GM23338 (cell line): Measurements from ENCODE around the gene SRCIN1. TPM values are rescaled to one million over a fixed set of nuclear protein-coding genes. Genes with fewer than 3 reads are reported as not detected.

Experiments used
- ATAC-seq: fragments of 200-7000 bp; cut with Tn5 transposase; 3 replicates; pipeline ENCODE4 v1.9.1; 2020
- DNase-seq: peaks from one replicate; pipeline ENCODE4 v3.0.0-alpha.2; 2015; ENCODE audit warnings: low spot score
- H2AFZ ChIP-seq: fragments of 200-600 bp; sonication (generic); 2 replicates; pipeline ENCODE4 v1.8.0; 2016; ENCODE audit warnings: antibody characterized with exemption, mild to moderate bottlenecking, moderate library complexity
- H3F3A ChIP-seq: fragments of 200-600 bp; sonication (generic); replicated peaks from 2 replicates; pipeline ENCODE4 v1.8.0; 2017; ENCODE audit warnings: antibody characterized with exemption, mixed run types, low read depth
- H3K27ac ChIP-seq: fragments of 200-600 bp; sonication (generic); 2 replicates; pipeline ENCODE4 v1.6.1; 2016; ENCODE audit warnings: low read depth
- H3K27me3 ChIP-seq: fragments of 200-600 bp; sonication (generic); 2 replicates; pipeline ENCODE4 v1.8.0; 2016; ENCODE audit warnings: mild to moderate bottlenecking, mixed run types, moderate library complexity; ENCODE audit not compliant: insufficient read depth
- H3K36me3 ChIP-seq: fragments of 200-600 bp; sonication (generic); 2 replicates; pipeline ENCODE4 v1.8.0; 2016; ENCODE audit warnings: mild to moderate bottlenecking; ENCODE audit not compliant: insufficient read depth
- H3K4me1 ChIP-seq: fragments of 200-600 bp; sonication (generic); 2 replicates; pipeline ENCODE4 v1.8.0; 2016; ENCODE audit warnings: mild to moderate bottlenecking, moderate library complexity; ENCODE audit not compliant: insufficient read depth
- H3K4me2 ChIP-seq: fragments of 200-600 bp; sonication (generic); 2 replicates; pipeline ENCODE4 v1.7.1; 2017; ENCODE audit warnings: mixed run types
- H3K4me3 ChIP-seq: fragments of 200-600 bp; sonication (generic); 2 replicates; pipeline ENCODE4 v1.6.1; 2016; ENCODE audit warnings: mixed run types
- H3K79me2 ChIP-seq: fragments of 200-600 bp; sonication (generic); replicated peaks from 2 replicates; pipeline ENCODE4 v1.8.0; 2017; ENCODE audit warnings: mild to moderate bottlenecking; ENCODE audit not compliant: insufficient read depth
- H3K9me2 ChIP-seq: fragments of 200-600 bp; sonication (generic); 2 replicates; pipeline ENCODE4 v1.8.0; 2017; ENCODE audit not compliant: insufficient read depth
- H4K20me1 ChIP-seq: fragments of 200-600 bp; sonication (generic); replicated peaks from 2 replicates; pipeline ENCODE4 v1.8.0; 2017; ENCODE audit warnings: mild to moderate bottlenecking; ENCODE audit not compliant: insufficient read depth
- H3K27ac Mint-ChIP-seq: 2 replicates; pipeline ENCODE4 v1.8.0; 2020; ENCODE audit warnings: inconsistent platforms, mild to moderate bottlenecking, moderate library complexity, mixed read lengths
- H3K27me3 Mint-ChIP-seq: 3 replicates; pipeline ENCODE4 v1.8.0; 2022; ENCODE audit warnings: low read depth, mild to moderate bottlenecking, moderate library complexity, mixed read lengths, inconsistent platforms; ENCODE audit not compliant: insufficient read depth, poor library complexity
- H3K36me3 Mint-ChIP-seq: 3 replicates; pipeline ENCODE4 v1.8.0; 2021; ENCODE audit warnings: low read depth, mild to moderate bottlenecking, inconsistent platforms, moderate library complexity, mixed read lengths
- H3K4me1 Mint-ChIP-seq: 3 replicates; pipeline ENCODE4 v1.8.0; 2020; ENCODE audit warnings: mild to moderate bottlenecking, inconsistent platforms, mixed read lengths
- H3K4me3 Mint-ChIP-seq: 3 replicates; pipeline ENCODE4 v1.8.0; 2021; ENCODE audit warnings: moderate library complexity, mild to moderate bottlenecking, inconsistent platforms, mixed read lengths
- H3K9me3 Mint-ChIP-seq: 3 replicates; pipeline ENCODE4 v1.8.0; 2020; ENCODE audit warnings: moderate library complexity, mild to moderate bottlenecking, inconsistent platforms, mixed read lengths
- CREB1 ChIP-seq: fragments of 250-450 bp; sonication (Bioruptor Pico); IDR thresholded peaks from 2 replicates; pipeline ENCODE4 v1.5.0; 2020; ENCODE audit warnings: low read depth, mild to moderate bottlenecking, moderate library complexity
- EZH2 ChIP-seq: fragments of 200-600 bp; sonication (generic); IDR thresholded peaks from one replicate; pipeline ENCODE4 v1.8.0; 2017; ENCODE audit warnings: antibody characterized with exemption, mild to moderate bottlenecking, low read depth; ENCODE audit not compliant: unreplicated experiment
- EZH2phosphoT487 ChIP-seq: fragments of 200-600 bp; sonication (generic); IDR thresholded peaks from one replicate; pipeline ENCODE4 v1.8.1; 2018; ENCODE audit warnings: antibody characterized with exemption; ENCODE audit not compliant: unreplicated experiment
- JUNB ChIP-seq: IDR thresholded peaks from one replicate; pipeline ENCODE4 v1.6.1; 2016; ENCODE audit warnings: antibody characterized with exemption; ENCODE audit not compliant: unreplicated experiment
- NANOG ChIP-seq: IDR thresholded peaks from 2 replicates; pipeline ENCODE4 v1.6.1; 2016; ENCODE audit warnings: antibody characterized with exemption, borderline replicate concordance
- POLR2AphosphoS5 ChIP-seq: IDR thresholded peaks from 2 replicates; pipeline ENCODE4 v1.6.1; 2016; ENCODE audit warnings: antibody characterized with exemption, low read depth
- STAT1 ChIP-seq: IDR thresholded peaks from one replicate; pipeline ENCODE4 v1.6.1; 2016; ENCODE audit warnings: antibody characterized with exemption; ENCODE audit not compliant: unreplicated experiment
- ZNF114 ChIP-seq: fragments of 250-450 bp; sonication (Bioruptor Pico); IDR thresholded peaks from 2 replicates; pipeline ENCODE4 v1.5.0; 2020; ENCODE audit warnings: mild to moderate bottlenecking, moderate library complexity
- ZNF331 ChIP-seq: fragments of 250-450 bp; sonication (Bioruptor Pico); IDR thresholded peaks from 2 replicates; pipeline ENCODE4 v1.5.0; 2020; ENCODE audit warnings: low read depth, mild to moderate bottlenecking, moderate library complexity
- polyA plus RNA-seq: library from polyadenylated mRNA; unstranded; fragments of >200 nt; fragmentation: Nextera tagmentation; extraction: Ambion mirVana; gene quantifications from 2 replicates; pipeline ENCODE4 v1.2.1, GENCODE V29; 2016
- total RNA-seq: library from RNA; depleted of rRNA; stranded (reverse); fragments of >200 nt; shearing (Covaris generic); gene quantifications from 2 replicates; pipeline ENCODE4 v1.2.3, GENCODE V29; 2014
- TF ChIP-seq, protein P1 (sequence below), 2 experiments: fragments of 200-600 bp in 1 of 2; sonication (generic) in 1 of 2; conservative IDR thresholded peaks; 2 replicates each; pipeline versions ENCODE4 v1.5.1 to v1.6.1; 2016 to 2017; ENCODE audit warnings: antibody characterized with exemption in 2 of 2, low read depth in 2 of 2, mild to moderate bottlenecking in 2 of 2, moderate library complexity in 1 of 2
- TF ChIP-seq, protein P2 (sequence below): fragments of 250-450 bp; sonication (Bioruptor Pico); IDR thresholded peaks from 2 replicates; pipeline ENCODE4 v1.5.0; 2020; ENCODE audit warnings: mild to moderate bottlenecking, moderate library complexity
- TF ChIP-seq, protein P3 (sequence below): IDR thresholded peaks from one replicate; pipeline ENCODE4 v1.6.1; 2018; ENCODE audit warnings: antibody characterized with exemption; ENCODE audit not compliant: unreplicated experiment
- TF ChIP-seq, protein P4 (sequence below): IDR thresholded peaks from 2 replicates; pipeline ENCODE4 v1.6.1; 2016; ENCODE audit warnings: antibody characterized with exemption

Gene SRCIN1
- total and polyA plus RNA-seq, 2 experiments from 2014 or later, result 0.87 to 2.2 TPM

DNA sequence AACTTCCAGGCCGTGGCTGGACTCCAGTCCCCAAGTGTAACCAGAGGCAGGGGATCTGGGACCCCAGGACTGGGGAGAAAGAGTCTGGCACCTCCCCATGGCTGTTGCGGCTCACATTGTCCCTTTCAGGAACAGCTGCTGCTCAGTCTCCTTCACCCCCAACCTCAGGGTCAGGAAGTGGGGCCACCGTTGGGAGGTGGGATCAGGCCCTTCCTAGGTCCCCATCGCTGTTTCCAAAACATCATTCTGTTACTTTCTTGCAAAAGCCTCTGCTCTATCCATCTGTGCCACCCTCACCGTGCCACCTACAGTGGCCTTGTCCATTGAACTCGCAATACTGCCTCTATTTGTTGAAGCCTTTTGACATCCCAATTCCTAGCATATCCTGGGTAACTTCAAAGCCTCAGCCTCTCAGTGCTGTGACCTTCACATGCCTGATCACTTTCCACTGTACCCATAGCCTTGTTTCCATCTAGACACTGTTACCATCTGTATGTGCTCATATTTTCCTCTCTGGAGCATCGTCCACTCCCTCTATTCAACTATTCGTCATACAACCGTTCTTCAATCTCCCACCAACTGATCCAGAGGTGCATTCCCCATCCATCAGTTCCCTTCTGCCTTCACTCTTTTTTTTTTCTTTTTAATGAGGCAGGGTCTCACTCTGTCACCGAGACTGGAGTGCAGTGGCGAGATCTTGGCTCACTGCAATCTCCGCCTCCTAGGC, 15.0 kb upstream of the SRCIN1 start:
- no peak for ATAC-seq
- Histone ChIP-seq H3K79me2 (no peaks in the 10 kb centered on the region), H3K4me2 (no peak overlapping the region; the same call in 1 of the 2 replicates), H3K4me3 (no peak overlapping the region), H3F3A (no peaks in the 10 kb centered on the region), H3K36me3 (no peaks in the 10 kb centered on the region), H2AFZ (0 out of 2 replicates have a peak overlapping the region, but pooled peaks have one; percentile 59), H3K27me3 (no peaks in the 10 kb centered on the region), H3K27ac (no peak overlapping the region), H4K20me1 (no peaks in the 10 kb centered on the region), H3K4me1 (peaks cover 10% of the 10 kb centered on the region; the same call in 1 of the 2 replicates), H3K9me2 (no peaks in the 10 kb centered on the region)
- H3K27ac Mint-ChIP-seq, result no peak overlapping the region
- TF ChIP-seq, protein P1, sequence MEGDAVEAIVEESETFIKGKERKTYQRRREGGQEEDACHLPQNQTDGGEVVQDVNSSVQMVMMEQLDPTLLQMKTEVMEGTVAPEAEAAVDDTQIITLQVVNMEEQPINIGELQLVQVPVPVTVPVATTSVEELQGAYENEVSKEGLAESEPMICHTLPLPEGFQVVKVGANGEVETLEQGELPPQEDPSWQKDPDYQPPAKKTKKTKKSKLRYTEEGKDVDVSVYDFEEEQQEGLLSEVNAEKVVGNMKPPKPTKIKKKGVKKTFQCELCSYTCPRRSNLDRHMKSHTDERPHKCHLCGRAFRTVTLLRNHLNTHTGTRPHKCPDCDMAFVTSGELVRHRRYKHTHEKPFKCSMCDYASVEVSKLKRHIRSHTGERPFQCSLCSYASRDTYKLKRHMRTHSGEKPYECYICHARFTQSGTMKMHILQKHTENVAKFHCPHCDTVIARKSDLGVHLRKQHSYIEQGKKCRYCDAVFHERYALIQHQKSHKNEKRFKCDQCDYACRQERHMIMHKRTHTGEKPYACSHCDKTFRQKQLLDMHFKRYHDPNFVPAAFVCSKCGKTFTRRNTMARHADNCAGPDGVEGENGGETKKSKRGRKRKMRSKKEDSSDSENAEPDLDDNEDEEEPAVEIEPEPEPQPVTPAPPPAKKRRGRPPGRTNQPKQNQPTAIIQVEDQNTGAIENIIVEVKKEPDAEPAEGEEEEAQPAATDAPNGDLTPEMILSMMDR (conservative IDR thresholded peaks at IDR 0.05; ENCODE audit: low read depth in 2 of 2), result no peak
- TF ChIP-seq POLR2AphosphoS5 (no peak), EZH2phosphoT487 (no peak), ZNF331 (CRISPR knock-in tag) (no peak), NANOG (no peak), ZNF114 (CRISPR knock-in tag) (no peak), JUNB (no peak), EZH2 (no peak), STAT1 (no peak), CREB1 (no peak)
- TF ChIP-seq, protein P2, sequence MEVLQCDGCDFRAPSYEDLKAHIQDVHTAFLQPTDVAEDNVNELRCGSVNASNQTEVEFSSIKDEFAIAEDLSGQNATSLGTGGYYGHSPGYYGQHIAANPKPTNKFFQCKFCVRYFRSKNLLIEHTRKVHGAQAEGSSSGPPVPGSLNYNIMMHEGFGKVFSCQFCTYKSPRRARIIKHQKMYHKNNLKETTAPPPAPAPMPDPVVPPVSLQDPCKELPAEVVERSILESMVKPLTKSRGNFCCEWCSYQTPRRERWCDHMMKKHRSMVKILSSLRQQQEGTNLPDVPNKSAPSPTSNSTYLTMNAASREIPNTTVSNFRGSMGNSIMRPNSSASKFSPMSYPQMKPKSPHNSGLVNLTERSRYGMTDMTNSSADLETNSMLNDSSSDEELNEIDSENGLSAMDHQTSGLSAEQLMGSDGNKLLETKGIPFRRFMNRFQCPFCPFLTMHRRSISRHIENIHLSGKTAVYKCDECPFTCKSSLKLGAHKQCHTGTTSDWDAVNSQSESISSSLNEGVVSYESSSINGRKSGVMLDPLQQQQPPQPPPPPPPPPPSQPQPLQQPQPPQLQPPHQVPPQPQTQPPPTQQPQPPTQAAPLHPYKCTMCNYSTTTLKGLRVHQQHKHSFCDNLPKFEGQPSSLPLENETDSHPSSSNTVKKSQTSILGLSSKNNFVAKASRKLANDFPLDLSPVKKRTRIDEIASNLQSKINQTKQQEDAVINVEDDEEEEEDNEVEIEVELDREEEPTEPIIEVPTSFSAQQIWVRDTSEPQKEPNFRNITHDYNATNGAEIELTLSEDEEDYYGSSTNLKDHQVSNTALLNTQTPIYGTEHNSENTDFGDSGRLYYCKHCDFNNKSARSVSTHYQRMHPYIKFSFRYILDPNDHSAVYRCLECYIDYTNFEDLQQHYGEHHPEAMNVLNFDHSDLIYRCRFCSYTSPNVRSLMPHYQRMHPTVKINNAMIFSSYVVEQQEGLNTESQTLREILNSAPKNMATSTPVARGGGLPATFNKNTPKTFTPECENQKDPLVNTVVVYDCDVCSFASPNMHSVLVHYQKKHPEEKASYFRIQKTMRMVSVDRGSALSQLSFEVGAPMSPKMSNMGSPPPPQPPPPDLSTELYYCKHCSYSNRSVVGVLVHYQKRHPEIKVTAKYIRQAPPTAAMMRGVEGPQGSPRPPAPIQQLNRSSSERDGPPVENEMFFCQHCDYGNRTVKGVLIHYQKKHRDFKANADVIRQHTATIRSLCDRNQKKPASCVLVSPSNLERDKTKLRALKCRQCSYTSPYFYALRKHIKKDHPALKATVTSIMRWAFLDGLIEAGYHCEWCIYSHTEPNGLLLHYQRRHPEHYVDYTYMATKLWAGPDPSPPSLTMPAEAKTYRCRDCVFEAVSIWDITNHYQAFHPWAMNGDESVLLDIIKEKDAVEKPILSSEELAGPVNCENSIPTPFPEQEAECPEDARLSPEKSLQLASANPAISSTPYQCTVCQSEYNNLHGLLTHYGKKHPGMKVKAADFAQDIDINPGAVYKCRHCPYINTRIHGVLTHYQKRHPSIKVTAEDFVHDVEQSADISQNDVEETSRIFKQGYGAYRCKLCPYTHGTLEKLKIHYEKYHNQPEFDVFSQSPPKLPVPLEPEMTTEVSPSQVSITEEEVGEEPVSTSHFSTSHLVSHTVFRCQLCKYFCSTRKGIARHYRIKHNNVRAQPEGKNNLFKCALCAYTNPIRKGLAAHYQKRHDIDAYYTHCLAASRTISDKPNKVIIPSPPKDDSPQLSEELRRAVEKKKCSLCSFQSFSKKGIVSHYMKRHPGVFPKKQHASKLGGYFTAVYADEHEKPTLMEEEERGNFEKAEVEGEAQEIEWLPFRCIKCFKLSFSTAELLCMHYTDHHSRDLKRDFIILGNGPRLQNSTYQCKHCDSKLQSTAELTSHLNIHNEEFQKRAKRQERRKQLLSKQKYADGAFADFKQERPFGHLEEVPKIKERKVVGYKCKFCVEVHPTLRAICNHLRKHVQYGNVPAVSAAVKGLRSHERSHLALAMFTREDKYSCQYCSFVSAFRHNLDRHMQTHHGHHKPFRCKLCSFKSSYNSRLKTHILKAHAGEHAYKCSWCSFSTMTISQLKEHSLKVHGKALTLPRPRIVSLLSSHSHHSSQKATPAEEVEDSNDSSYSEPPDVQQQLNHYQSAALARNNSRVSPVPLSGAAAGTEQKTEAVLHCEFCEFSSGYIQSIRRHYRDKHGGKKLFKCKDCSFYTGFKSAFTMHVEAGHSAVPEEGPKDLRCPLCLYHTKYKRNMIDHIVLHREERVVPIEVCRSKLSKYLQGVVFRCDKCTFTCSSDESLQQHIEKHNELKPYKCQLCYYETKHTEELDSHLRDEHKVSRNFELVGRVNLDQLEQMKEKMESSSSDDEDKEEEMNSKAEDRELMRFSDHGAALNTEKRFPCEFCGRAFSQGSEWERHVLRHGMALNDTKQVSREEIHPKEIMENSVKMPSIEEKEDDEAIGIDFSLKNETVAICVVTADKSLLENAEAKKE, result no peak
- TF ChIP-seq, protein P3, sequence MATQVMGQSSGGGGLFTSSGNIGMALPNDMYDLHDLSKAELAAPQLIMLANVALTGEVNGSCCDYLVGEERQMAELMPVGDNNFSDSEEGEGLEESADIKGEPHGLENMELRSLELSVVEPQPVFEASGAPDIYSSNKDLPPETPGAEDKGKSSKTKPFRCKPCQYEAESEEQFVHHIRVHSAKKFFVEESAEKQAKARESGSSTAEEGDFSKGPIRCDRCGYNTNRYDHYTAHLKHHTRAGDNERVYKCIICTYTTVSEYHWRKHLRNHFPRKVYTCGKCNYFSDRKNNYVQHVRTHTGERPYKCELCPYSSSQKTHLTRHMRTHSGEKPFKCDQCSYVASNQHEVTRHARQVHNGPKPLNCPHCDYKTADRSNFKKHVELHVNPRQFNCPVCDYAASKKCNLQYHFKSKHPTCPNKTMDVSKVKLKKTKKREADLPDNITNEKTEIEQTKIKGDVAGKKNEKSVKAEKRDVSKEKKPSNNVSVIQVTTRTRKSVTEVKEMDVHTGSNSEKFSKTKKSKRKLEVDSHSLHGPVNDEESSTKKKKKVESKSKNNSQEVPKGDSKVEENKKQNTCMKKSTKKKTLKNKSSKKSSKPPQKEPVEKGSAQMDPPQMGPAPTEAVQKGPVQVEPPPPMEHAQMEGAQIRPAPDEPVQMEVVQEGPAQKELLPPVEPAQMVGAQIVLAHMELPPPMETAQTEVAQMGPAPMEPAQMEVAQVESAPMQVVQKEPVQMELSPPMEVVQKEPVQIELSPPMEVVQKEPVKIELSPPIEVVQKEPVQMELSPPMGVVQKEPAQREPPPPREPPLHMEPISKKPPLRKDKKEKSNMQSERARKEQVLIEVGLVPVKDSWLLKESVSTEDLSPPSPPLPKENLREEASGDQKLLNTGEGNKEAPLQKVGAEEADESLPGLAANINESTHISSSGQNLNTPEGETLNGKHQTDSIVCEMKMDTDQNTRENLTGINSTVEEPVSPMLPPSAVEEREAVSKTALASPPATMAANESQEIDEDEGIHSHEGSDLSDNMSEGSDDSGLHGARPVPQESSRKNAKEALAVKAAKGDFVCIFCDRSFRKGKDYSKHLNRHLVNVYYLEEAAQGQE, result no peak
- TF ChIP-seq, protein P4, sequence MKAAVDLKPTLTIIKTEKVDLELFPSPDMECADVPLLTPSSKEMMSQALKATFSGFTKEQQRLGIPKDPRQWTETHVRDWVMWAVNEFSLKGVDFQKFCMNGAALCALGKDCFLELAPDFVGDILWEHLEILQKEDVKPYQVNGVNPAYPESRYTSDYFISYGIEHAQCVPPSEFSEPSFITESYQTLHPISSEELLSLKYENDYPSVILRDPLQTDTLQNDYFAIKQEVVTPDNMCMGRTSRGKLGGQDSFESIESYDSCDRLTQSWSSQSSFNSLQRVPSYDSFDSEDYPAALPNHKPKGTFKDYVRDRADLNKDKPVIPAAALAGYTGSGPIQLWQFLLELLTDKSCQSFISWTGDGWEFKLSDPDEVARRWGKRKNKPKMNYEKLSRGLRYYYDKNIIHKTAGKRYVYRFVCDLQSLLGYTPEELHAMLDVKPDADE, result no peak
- no peak overlapping the region; the same call in 2 of the 3 replicates for H3K4me3 Mint-ChIP-seq
- no peaks in the 10 kb centered on the region for H3K36me3 Mint-ChIP-seq
- no peaks in the 10 kb centered on the region; the same call in 2 of the 3 replicates for H3K9me3 Mint-ChIP-seq
- peaks cover 14% of the 10 kb centered on the region for H3K27me3 Mint-ChIP-seq
- DNase-seq, result no peak
- peaks cover 28% of the 10 kb centered on the region for H3K4me1 Mint-ChIP-seq
